ENCODE data around the gene TSPEAR. TPM values are rescaled to one million over a fixed set of nuclear protein-coding genes. Genes with fewer than 3 reads are reported as not detected.
A peak's percentile ranks its signal among the peaks of the same experiment; 100 is the strongest.

The TSPEAR gene
- total and polyA plus RNA-seq, 2 of the 13 experiments (the other 11 are each of a cell fraction or from before 2014, with no cell fraction given): 0.07 to 0.32 TPM

DNA sequence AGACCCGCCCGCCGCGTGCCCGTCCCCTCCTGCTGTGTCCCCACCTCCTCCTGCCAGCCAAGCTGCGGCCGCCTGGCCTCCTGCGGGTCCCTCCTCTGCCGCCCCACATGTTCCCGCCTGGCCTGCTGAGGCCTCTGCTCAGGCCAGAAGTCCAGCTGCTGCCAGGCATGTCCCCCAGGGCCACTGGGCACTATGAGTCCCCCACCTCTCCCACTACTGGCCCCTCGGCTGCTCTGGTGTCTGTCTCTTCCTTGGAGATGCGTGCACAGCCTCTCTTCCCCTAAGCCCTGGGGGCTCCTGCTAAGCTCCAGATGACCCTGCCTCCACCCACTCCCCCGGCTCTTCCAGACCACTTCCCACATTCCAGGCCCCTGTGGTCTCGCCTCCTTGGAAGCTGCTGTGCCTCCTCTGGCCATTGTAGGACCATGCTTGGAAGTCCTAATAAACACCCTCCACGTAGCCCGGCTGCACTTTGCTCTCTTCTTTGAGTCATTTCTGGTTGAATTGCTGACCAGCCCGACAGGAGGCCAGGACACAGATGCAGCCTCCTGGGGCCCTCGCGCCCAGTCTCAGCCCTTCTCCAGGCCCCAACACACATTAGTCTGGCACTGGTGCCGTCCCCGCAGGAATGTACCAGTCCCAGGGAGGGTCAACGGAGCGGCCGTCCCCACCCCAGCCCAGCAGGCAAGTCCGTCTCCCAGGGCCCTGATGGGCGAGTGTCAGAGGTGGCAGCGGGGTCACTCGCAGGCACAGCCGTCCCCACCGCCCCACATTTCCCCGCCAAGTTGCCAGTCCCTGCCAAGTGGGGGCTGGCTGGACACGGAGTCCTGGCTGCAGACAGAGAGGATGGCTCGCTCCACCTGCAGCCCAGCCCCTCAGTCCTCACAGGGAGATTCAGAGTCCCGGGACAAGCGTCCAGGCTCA, 13.3 kb downstream of the TSPEAR start (continued):
- TF ChIP-seq, protein P1, sequence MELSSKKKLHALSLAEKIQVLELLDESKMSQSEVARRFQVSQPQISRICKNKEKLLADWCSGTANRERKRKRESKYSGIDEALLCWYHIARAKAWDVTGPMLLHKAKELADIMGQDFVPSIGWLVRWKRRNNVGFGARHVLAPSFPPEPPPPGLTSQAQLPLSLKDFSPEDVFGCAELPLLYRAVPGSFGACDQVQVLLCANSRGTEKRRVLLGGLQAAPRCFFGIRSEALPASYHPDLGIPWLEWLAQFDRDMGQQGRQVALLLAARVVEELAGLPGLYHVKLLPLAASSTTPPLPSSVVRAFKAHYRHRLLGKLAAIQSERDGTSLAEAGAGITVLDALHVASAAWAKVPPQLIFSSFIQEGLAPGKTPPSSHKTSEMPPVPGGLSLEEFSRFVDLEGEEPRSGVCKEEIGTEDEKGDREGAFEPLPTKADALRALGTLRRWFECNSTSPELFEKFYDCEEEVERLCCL (CRISPR knock-in tag; IDR thresholded peaks at IDR 0.05; ENCODE audit: borderline replicate concordance): no peak
- no peak for TF ChIP-seq ZNF282 (IDR thresholded peaks at IDR 0.05; ENCODE audit: partially characterized antibody)
- TF ChIP-seq SMC3 (IDR thresholded peaks at IDR 0.05; ENCODE audit: low read length): no peak
- TF ChIP-seq, protein P2, sequence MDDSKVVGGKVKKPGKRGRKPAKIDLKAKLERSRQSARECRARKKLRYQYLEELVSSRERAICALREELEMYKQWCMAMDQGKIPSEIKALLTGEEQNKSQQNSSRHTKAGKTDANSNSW (CRISPR knock-in tag; IDR thresholded peaks at IDR 0.05; ENCODE audit: borderline replicate concordance): no peak
- 0 out of 2 replicates have a peak, but pooled peaks have one; percentile 15 for TF ChIP-seq RXRB (CRISPR knock-in tag; IDR thresholded peaks at IDR 0.05; ENCODE audit: borderline replicate concordance)
- TF ChIP-seq, protein P3, sequence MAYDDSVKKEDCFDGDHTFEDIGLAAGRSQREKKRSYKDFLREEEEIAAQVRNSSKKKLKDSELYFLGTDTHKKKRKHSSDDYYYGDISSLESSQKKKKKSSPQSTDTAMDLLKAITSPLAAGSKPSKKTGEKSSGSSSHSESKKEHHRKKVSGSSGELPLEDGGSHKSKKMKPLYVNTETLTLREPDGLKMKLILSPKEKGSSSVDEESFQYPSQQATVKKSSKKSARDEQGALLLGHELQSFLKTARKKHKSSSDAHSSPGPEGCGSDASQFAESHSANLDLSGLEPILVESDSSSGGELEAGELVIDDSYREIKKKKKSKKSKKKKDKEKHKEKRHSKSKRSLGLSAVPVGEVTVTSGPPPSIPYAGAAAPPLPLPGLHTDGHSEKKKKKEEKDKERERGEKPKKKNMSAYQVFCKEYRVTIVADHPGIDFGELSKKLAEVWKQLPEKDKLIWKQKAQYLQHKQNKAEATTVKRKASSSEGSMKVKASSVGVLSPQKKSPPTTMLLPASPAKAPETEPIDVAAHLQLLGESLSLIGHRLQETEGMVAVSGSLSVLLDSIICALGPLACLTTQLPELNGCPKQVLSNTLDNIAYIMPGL (CRISPR knock-in tag; IDR thresholded peaks at IDR 0.05; ENCODE audit: borderline replicate concordance in 1 of 2, low read depth in 1 of 2): 0 out of 4 replicates have a peak, but pooled peaks of 1 of the 2 experiments have one; percentile 29
- TF ChIP-seq AKAP8 (CRISPR knock-in tag; IDR thresholded peaks at IDR 0.05): no peak
- TF ChIP-seq IKZF1 (IDR thresholded peaks at IDR 0.05): no peak
- TF ChIP-seq ZNF878 (CRISPR knock-in tag; IDR thresholded peaks at IDR 0.05): 0 out of 2 replicates have a peak, but pooled peaks have one; percentile 56
- TF ChIP-seq ATF7-NPFF (CRISPR knock-in tag; IDR thresholded peaks at IDR 0.05; ENCODE audit: low read depth): no peak
- no peak for TF ChIP-seq CC2D1A (CRISPR knock-in tag; IDR thresholded peaks at IDR 0.05)
- no peak for TF ChIP-seq ZNF891 (CRISPR knock-in tag; IDR thresholded peaks at IDR 0.05)
- no peak for TF ChIP-seq KLF9 (CRISPR knock-in tag; IDR thresholded peaks at IDR 0.05; ENCODE audit: low read depth)
- TF ChIP-seq HES4 (CRISPR knock-in tag; IDR thresholded peaks at IDR 0.05; ENCODE audit: borderline replicate concordance): no peak
- TF ChIP-seq SIN3B (IDR thresholded peaks at IDR 0.05; ENCODE audit: low read length): no peak
- TF ChIP-seq SIN3A (IDR thresholded peaks at IDR 0.05; ENCODE audit: borderline replicate concordance, low read depth, low read length): no peak
- TF ChIP-seq SRSF1 (optimal IDR thresholded peaks at IDR 0.05; ENCODE audit: low read depth, low read length): no peak
- no peak; the same call in 1 of the 2 replicates for TF ChIP-seq GABPB1 (CRISPR knock-in tag; IDR thresholded peaks at IDR 0.05)
- TF ChIP-seq EED (CRISPR knock-in tag; IDR thresholded peaks at IDR 0.05): no peak
- TF ChIP-seq HMGA1 (CRISPR knock-in tag; conservative IDR thresholded peaks at IDR 0.05): no peak
- TF ChIP-seq ISX (CRISPR knock-in tag; conservative IDR thresholded peaks at IDR 0.05): no peak
- no peak for TF ChIP-seq CHD2 (IDR thresholded peaks at IDR 0.05; ENCODE audit: low read depth, low read length)
- TF ChIP-seq TP53 (CRISPR knock-in tag; conservative IDR thresholded peaks at IDR 0.05): no peak
- TF ChIP-seq NCOA2 (CRISPR knock-in tag; IDR thresholded peaks at IDR 0.05): no peak
- no peak for TF ChIP-seq GATAD1 (CRISPR knock-in tag; IDR thresholded peaks at IDR 0.05)
- TF ChIP-seq, protein P4, sequence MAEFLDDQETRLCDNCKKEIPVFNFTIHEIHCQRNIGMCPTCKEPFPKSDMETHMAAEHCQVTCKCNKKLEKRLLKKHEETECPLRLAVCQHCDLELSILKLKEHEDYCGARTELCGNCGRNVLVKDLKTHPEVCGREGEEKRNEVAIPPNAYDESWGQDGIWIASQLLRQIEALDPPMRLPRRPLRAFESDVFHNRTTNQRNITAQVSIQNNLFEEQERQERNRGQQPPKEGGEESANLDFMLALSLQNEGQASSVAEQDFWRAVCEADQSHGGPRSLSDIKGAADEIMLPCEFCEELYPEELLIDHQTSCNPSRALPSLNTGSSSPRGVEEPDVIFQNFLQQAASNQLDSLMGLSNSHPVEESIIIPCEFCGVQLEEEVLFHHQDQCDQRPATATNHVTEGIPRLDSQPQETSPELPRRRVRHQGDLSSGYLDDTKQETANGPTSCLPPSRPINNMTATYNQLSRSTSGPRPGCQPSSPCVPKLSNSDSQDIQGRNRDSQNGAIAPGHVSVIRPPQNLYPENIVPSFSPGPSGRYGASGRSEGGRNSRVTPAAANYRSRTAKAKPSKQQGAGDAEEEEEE (CRISPR knock-in tag; IDR thresholded peaks at IDR 0.05; ENCODE audit: borderline replicate concordance): 0 out of 2 replicates have a peak, but pooled peaks have one; percentile 3
- TF ChIP-seq ZNF335 (CRISPR knock-in tag; IDR thresholded peaks at IDR 0.05): 0 out of 2 replicates have a peak, but pooled peaks have one; percentile 64
